Ovary (tissue), 3 donors: ENCODE measurements around the gene KCNJ5.
"Not testable (repeated sequence)": the region's sequence is repeated elsewhere in the genome, so short reads cannot be mapped to it uniquely, and the experiment has no call there.

Experiments used
- EP300 ChIP-seq: sonication (generic); formaldehyde crosslinking; IDR thresholded peaks from one replicate; pipeline ENCODE4 v1.6.1; 2017; ENCODE audit warnings: antibody characterized with exemption
- POLR2A ChIP-seq: fragments of 450-650 bp; IDR thresholded peaks from one replicate; pipeline ENCODE4 v1.6.1; 2017; ENCODE audit warnings: antibody characterized with exemption, mild to moderate bottlenecking, moderate library complexity
- TF ChIP-seq, protein P1 (sequence below), 3 donors: fragments of 450-650 bp in 2 of 3; fragments of 200-600 bp in 1 of 3; IDR thresholded peaks; one replicate each; pipeline versions ENCODE4 v1.5.1 to v1.8.0; 2016 to 2022; ENCODE audit warnings: antibody characterized with exemption in 3 of 3, mild to moderate bottlenecking in 1 of 3
- donor health status: DM: no; HTN: no; CAD: no.

DNA sequence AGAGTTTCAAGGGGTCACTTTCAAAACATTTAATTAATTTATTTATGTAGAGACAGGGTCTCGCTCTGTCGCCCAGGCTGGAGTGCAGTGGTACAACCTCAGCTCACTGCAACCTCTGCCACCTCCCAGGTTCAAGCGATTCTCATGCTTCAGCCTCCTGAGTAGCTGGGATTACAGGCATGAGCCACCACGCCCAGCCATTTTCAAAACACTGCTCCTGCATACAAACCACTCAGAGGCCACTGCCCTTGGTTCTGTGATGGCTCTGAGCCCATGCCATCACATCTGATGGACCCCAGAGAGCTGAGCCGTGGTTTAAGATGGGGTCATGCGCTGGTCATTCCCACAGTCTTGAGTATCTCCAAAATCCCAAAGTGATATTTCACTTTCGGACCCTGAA is 28.5 kb downstream of the KCNJ5 start:
- TF ChIP-seq, protein P1, sequence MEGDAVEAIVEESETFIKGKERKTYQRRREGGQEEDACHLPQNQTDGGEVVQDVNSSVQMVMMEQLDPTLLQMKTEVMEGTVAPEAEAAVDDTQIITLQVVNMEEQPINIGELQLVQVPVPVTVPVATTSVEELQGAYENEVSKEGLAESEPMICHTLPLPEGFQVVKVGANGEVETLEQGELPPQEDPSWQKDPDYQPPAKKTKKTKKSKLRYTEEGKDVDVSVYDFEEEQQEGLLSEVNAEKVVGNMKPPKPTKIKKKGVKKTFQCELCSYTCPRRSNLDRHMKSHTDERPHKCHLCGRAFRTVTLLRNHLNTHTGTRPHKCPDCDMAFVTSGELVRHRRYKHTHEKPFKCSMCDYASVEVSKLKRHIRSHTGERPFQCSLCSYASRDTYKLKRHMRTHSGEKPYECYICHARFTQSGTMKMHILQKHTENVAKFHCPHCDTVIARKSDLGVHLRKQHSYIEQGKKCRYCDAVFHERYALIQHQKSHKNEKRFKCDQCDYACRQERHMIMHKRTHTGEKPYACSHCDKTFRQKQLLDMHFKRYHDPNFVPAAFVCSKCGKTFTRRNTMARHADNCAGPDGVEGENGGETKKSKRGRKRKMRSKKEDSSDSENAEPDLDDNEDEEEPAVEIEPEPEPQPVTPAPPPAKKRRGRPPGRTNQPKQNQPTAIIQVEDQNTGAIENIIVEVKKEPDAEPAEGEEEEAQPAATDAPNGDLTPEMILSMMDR (IDR thresholded peaks at IDR 0.05): not testable (repeated sequence)
- TF ChIP-seq POLR2A, EP300: not testable (repeated sequence)
